Measurements from ENCODE around the gene CAMTA1.

The CAMTA1 gene

GRCh38 chr1:7464736-7465135 is 679.5 kb downstream of the CAMTA1 start (continued):
- TF ChIP-seq ZBTB10 (tag by site-specific recombination; IDR thresholded peaks at IDR 0.05) (no peak), ZNF114 (tag by site-specific recombination; IDR thresholded peaks at IDR 0.05) (no peak)

GRCh38 chr1:7467476-7468175 is 682.4 kb downstream of the CAMTA1 start:
- Histone ChIP-seq H3K36me3 (ENCODE audit: control insufficient read depth in 2 of 2, insufficient read depth in 1 of 2, low read length in 2 of 2) (no peaks in the 10 kb centered on the region), H3K4me1 (ENCODE audit: control insufficient read depth, insufficient read depth, low read length) (peaks cover 7% of the 10 kb centered on the region; the same call in 1 of the 2 replicates), H3K27ac (ENCODE audit: extremely low read depth, low read depth, low read length) (no peak overlapping the region), H3K4me3 (ENCODE audit: low read depth, low read length) (no peak overlapping the region), H3K9me3 (ENCODE audit: control insufficient read depth, insufficient read depth, low read depth, low read length) (no peaks in the 10 kb centered on the region)
- ChIA-PET POLR2A (no interaction called here), CTCF (no interaction called here)
- TF ChIP-seq ZNF830 (tag by site-specific recombination; IDR thresholded peaks at IDR 0.05; ENCODE audit: low read depth) (no peak), SCRT2 (tag by site-specific recombination; IDR thresholded peaks at IDR 0.05) (no peak), BCL11B (tag by site-specific recombination; IDR thresholded peaks at IDR 0.05; ENCODE audit: low read depth) (no peak), ZNF548 (tag by site-specific recombination; IDR thresholded peaks at IDR 0.05) (no peak), ZNF449 (tag by site-specific recombination; IDR thresholded peaks at IDR 0.05) (no peak), ZSCAN4 (tag by site-specific recombination; IDR thresholded peaks at IDR 0.05) (no peak), FEZF1 (tag by site-specific recombination; IDR thresholded peaks at IDR 0.05) (no peak), ZBTB21 (tag by site-specific recombination; IDR thresholded peaks at IDR 0.05) (no peak), ZNF621 (tag by site-specific recombination; IDR thresholded peaks at IDR 0.05) (no peak), ZSCAN16 (tag by site-specific recombination; IDR thresholded peaks at IDR 0.05) (no peak), ZNF133 (tag by site-specific recombination; IDR thresholded peaks at IDR 0.05) (no peak), ZBTB44 (tag by site-specific recombination; IDR thresholded peaks at IDR 0.05) (no peak), REST (tag by site-specific recombination; IDR thresholded peaks at IDR 0.05) (no peak), ZBTB8A (tag by site-specific recombination; IDR thresholded peaks at IDR 0.05) (no peak), ZNF239 (tag by site-specific recombination; IDR thresholded peaks at IDR 0.05) (no peak), ZSCAN23 (tag by site-specific recombination; IDR thresholded peaks at IDR 0.05) (no peak), ZNF324 (tag by site-specific recombination; IDR thresholded peaks at IDR 0.05) (no peak)

Data from HEK293 (cell line).